Brain microvascular endothelial cell (primary cell): ENCODE results near the gene PIEZO2.

Experiments used
- DNase-seq: peaks from one replicate; pipeline ENCODE4 v3.0.0-alpha.2; 2020
- H3K27ac ChIP-seq: fragments of 250-450 bp; sonication (Bioruptor Pico); 2 replicates; pipeline ENCODE4 v1.5.1; 2020; ENCODE audit warnings: mild to moderate bottlenecking, moderate library complexity
- H3K27me3 ChIP-seq: fragments of 250-450 bp; sonication (Bioruptor Pico); replicated peaks from 2 replicates; pipeline ENCODE4 v1.5.1; 2020; ENCODE audit warnings: mild to moderate bottlenecking
- H3K36me3 ChIP-seq: fragments of 250-450 bp; sonication (Bioruptor Pico); replicated peaks from 2 replicates; pipeline ENCODE4 v1.5.1; 2020; ENCODE audit warnings: mild to moderate bottlenecking
- H3K4me3 ChIP-seq: 2 replicates; pipeline ENCODE4 v1.5.1; 2011; ENCODE audit warnings: low read depth, mild to moderate bottlenecking, control low read depth, low read length, moderate library complexity
- in situ Hi-C: cut with HindIII; loops from 2 replicates; pipeline ENCODE4 v1.10.0; 2017; ENCODE audit warnings: low sequenced_read_pairs, low pct_ligation_motif_present
- TF ChIP-seq, protein P1 (sequence below): IDR thresholded peaks from 2 replicates; pipeline ENCODE4 v1.5.1; 2011; ENCODE audit warnings: low read depth, mild to moderate bottlenecking, moderate library complexity, low read length, control low read depth, inconsistent platforms; ENCODE audit errors: missing control alignments

The PIEZO2 gene

DNA sequence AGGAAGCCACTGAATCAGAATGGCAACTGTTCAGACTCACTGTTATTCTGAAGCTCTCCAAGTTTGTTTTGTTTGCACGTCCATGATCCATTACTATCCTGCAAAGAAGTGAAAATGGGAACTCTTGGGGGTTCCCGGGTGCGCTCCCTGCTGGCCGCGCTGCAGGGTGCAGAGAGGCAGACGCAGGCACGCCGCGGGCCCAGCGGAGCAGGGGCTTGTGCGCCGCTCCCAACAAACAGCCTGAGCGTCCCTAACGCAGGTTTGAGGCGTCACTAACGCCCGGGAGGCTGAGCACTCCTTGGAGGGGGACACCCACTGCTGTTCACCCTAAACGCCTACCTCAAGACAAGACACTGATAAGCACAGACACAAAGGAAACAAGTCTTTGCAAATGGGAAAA, 14.3 kb upstream of the PIEZO2 start:
- TF ChIP-seq, protein P1, sequence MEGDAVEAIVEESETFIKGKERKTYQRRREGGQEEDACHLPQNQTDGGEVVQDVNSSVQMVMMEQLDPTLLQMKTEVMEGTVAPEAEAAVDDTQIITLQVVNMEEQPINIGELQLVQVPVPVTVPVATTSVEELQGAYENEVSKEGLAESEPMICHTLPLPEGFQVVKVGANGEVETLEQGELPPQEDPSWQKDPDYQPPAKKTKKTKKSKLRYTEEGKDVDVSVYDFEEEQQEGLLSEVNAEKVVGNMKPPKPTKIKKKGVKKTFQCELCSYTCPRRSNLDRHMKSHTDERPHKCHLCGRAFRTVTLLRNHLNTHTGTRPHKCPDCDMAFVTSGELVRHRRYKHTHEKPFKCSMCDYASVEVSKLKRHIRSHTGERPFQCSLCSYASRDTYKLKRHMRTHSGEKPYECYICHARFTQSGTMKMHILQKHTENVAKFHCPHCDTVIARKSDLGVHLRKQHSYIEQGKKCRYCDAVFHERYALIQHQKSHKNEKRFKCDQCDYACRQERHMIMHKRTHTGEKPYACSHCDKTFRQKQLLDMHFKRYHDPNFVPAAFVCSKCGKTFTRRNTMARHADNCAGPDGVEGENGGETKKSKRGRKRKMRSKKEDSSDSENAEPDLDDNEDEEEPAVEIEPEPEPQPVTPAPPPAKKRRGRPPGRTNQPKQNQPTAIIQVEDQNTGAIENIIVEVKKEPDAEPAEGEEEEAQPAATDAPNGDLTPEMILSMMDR: peak; percentile 82
- DNase-seq: no peak
- in situ Hi-C loops: no loop called here
- peak overlapping the region; percentile 23 for H3K4me3 ChIP-seq
- no peaks in the 10 kb centered on the region for H3K36me3 ChIP-seq
- H3K27me3 ChIP-seq: no peaks in the 10 kb centered on the region
- no peak overlapping the region for H3K27ac ChIP-seq

DNA sequence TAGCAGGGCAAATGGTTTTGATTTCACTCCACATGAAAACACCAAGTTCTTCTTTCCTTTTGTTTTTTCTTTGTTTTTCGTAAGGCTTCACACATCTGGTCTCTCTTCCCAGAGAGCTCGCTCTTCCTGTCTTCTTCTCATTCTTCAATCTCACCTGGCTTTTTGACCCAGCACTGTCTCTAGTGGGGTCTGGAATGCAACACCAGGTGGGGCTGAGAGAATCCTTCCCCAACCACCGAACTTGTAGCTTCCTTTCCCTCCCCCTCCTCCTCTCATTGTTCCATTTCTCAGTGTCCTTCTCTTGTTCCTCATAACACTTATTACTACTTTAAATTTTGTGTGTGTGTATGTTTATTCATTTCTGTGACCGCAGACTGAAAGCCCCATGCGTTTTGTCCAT, 13.5 kb upstream of the PIEZO2 start:
- TF ChIP-seq, protein P1: no peak
- no peak overlapping the region for H3K4me3 ChIP-seq
- DNase-seq: no peak
- no peak overlapping the region for H3K27ac ChIP-seq
- H3K36me3 ChIP-seq: no peaks in the 10 kb centered on the region
- in situ Hi-C loops: no loop called here
- no peaks in the 10 kb centered on the region for H3K27me3 ChIP-seq

DNA sequence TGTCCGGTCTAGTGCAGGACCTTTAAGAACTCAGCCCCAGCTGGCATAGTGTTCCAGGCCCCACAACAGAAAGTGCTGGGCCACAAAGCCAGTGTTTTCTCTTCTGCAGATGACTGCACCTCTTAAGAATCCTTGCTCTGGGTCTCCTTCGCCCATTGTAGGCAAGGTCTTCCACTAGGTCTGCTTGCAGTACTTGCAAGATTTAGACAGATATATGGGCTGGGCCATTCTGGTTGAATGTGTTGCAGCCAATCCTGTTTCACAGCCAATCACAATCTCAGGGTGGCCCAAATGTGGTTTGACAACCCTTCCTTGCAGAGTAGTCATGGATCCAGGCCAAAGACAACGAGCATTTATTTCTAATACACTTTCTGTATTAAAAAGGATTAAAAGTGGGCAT, 13.1 kb upstream of the PIEZO2 start:
- Histone ChIP-seq H3K4me3 (no peak overlapping the region), H3K36me3 (no peaks in the 10 kb centered on the region), H3K27ac (no peak overlapping the region), H3K27me3 (no peaks in the 10 kb centered on the region)
- in situ Hi-C loops: no loop called here
- DNase-seq: no peak
- TF ChIP-seq, protein P1: no peak

DNA sequence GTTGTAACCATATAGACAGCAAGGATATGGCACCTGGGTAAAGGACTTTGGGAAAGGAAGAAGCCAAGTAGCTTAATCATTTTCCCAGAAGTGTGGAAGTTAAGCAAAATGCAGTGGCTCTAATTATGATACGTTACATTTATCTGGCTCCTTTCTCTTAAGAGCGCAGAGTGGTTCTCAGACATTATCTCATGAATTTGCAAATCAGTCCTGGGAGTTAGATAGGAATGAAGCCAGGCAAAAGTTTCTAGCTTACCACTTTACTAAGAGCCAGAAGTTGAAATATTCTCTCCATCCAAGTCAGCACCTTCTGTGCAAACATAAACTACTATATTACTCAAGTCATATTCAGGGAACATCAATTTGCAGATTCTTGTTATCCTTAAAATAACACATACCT, 10.9 kb upstream of the PIEZO2 start:
- no peaks in the 10 kb centered on the region for H3K36me3 ChIP-seq
- H3K27ac ChIP-seq: no peak overlapping the region
- H3K27me3 ChIP-seq: no peaks in the 10 kb centered on the region
- no peak overlapping the region for H3K4me3 ChIP-seq
- TF ChIP-seq, protein P1: no peak
- in situ Hi-C loops: no loop called here
- DNase-seq: no peak

DNA sequence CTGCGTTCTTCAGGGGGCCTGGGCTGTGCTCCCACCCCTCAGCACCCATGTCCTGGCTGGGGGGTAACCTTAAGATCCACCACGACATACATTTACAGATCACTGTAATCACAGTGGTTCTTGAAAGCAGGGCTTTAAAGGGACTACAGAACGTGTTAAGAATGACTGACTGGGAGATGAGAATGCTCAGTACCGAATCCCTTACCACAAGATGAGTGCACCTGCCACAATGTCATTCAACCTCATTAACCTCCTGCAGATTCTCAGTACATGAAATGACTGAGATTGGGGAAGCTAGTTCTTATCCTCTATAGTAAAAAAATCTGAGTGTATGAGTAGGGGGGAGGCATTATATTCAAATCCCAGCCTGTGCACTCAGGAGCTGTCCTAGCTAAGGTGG, 10.5 kb upstream of the PIEZO2 start:
- Histone ChIP-seq H3K27ac (no peak overlapping the region), H3K36me3 (no peaks in the 10 kb centered on the region), H3K27me3 (no peaks in the 10 kb centered on the region), H3K4me3 (no peak overlapping the region)
- in situ Hi-C loops: no loop called here
- TF ChIP-seq, protein P1: no peak
- DNase-seq: no peak

DNA sequence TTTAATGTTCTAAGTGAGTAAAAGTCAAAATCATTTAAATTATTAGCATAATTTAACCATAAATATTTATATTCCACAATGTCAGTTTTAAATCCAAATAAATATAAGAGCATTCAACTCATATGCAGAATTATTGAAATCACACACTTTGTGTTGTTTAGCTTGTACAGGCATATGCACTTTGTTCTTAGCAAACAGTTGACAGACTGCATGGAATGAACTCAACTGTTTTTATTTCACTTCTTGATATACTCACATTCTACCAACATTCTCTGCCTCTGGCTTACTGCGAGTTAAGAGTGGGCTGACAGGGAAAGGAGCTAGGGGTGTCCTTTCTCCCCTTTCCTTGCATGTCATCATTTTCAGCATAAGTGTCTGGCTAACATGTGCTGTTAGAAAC, 7.6 kb upstream of the PIEZO2 start:
- H3K27me3 ChIP-seq: no peaks in the 10 kb centered on the region
- no peaks in the 10 kb centered on the region for H3K36me3 ChIP-seq
- DNase-seq: no peak
- H3K4me3 ChIP-seq: no peak overlapping the region
- in situ Hi-C loops: no loop called here
- TF ChIP-seq, protein P1: no peak
- H3K27ac ChIP-seq: no peak overlapping the region
